Measurements from ENCODE around the gene NCAN.

NCAN gene

DNA sequence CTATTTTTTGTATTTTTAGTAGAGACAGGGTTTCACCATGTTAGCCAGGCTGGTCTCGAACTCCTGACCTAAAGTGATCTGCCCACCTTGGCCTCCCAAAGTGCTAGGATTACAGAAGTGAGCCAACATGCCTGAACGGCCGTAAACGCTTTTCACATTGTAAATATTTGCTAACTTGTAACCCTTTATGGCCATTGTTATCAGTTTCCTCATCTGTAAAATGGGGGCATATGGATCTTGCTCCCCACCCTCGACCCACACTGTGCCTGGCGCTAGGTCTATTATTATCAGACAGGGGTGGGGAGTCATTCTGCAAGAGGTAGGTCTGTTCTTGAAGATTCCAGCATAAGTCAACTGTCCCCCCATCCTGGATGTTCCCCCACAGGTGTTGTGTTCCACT lies 11.9 kb downstream of the NCAN start:
- no peak for DNase-seq (ENCODE audit: low read depth, low spot score)
- in situ Hi-C loops (cut with HindIII; ENCODE audit: low sequenced_read_pairs) = no loop called here
- TF ChIP-seq, protein P1, sequence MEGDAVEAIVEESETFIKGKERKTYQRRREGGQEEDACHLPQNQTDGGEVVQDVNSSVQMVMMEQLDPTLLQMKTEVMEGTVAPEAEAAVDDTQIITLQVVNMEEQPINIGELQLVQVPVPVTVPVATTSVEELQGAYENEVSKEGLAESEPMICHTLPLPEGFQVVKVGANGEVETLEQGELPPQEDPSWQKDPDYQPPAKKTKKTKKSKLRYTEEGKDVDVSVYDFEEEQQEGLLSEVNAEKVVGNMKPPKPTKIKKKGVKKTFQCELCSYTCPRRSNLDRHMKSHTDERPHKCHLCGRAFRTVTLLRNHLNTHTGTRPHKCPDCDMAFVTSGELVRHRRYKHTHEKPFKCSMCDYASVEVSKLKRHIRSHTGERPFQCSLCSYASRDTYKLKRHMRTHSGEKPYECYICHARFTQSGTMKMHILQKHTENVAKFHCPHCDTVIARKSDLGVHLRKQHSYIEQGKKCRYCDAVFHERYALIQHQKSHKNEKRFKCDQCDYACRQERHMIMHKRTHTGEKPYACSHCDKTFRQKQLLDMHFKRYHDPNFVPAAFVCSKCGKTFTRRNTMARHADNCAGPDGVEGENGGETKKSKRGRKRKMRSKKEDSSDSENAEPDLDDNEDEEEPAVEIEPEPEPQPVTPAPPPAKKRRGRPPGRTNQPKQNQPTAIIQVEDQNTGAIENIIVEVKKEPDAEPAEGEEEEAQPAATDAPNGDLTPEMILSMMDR (IDR thresholded peaks at IDR 0.05; ENCODE audit: low read depth, low read length) = no peak
- H3K4me3 ChIP-seq (ENCODE audit: low read depth, low read length) = no peak overlapping the region

DNA sequence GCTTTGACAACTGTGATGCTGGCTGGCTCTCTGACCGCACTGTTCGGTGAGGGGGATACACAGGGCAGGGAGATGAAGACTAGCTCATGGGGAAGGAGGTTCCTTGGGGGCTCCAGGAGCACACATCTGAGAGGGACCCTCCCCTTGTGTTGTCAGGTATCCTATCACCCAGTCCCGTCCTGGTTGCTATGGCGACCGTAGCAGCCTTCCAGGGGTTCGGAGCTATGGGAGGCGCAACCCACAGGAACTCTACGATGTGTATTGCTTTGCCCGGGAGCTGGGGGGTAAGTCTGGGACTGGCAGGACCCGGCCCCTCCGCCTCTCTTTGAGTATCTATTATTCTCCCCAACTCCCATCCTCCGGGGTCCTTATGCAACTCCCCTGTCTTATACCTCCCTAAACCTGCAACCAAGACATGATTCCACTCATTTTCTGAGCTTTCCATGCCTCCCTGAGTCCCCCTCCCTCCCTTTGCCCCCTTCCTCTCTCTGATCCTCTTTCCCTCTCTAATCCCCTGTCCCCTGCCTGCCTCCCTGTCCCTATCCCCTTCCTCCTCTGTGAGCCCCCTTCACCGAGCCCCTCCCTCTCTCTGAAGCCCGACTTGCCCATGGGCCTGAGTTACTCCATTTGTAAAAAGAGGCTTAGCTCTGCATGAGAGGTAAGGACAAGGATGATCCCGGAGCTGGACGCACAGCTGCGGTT lies 12.5 kb downstream of the NCAN start:
- TF ChIP-seq, protein P1 (IDR thresholded peaks at IDR 0.05; ENCODE audit: low read depth, low read length) = no peak
- no peak for DNase-seq (ENCODE audit: low read depth, low spot score)
- no peak overlapping the region for H3K4me3 ChIP-seq (ENCODE audit: low read depth, low read length)
- in situ Hi-C loops (cut with HindIII; ENCODE audit: low sequenced_read_pairs) = no loop called here

- H3K4me3 ChIP-seq (ENCODE audit: low read depth, low read length) = no peak overlapping the region
- DNase-seq (ENCODE audit: low read depth, low spot score) = peak; percentile 16
- in situ Hi-C loops (cut with HindIII; ENCODE audit: low sequenced_read_pairs) = no loop called here
- TF ChIP-seq, protein P1 (IDR thresholded peaks at IDR 0.05; ENCODE audit: low read depth, low read length) = peak; percentile 65
Measured at GRCh38 chr19:19224852-19225494, 13.2 kb downstream of the NCAN start.

DNA sequence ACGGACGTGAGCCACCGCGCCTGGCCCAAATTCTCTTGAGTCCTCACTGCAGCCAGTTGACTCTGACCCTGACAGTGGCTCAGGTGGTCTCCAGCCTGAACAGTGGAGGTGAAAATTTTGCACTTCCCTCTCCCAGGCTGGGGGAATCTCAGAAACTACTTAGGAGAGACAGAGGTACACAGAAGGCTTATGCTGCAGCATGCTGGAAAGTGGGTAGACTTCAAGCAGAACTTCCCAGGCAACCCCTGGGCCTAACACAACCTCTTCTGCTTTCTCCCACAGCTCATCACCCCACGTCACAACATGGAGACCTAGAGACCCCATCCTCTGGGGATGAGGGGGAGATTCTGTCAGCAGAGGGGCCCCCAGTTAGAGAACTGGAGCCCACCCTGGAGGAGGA lies 14.4 kb downstream of the NCAN start:
- no peak overlapping the region for H3K4me3 ChIP-seq (ENCODE audit: low read depth, low read length)
- TF ChIP-seq, protein P1 (IDR thresholded peaks at IDR 0.05; ENCODE audit: low read depth, low read length) = no peak
- DNase-seq (ENCODE audit: low read depth, low spot score) = no peak

GRCh38 chr19:19226663-19227062 lies 14.9 kb downstream of the NCAN start:
- TF ChIP-seq, protein P1 (IDR thresholded peaks at IDR 0.05; ENCODE audit: low read depth, low read length) = no peak
- DNase-seq (ENCODE audit: low read depth, low spot score) = no peak
- no peak overlapping the region for H3K4me3 ChIP-seq (ENCODE audit: low read depth, low read length)
- in situ Hi-C loops (cut with HindIII; ENCODE audit: low sequenced_read_pairs) = no loop called here

More for the DNA sequence above, 14.4 kb downstream of the NCAN start:
- in situ Hi-C loops (cut with HindIII; ENCODE audit: low sequenced_read_pairs) = no loop called here

DNA sequence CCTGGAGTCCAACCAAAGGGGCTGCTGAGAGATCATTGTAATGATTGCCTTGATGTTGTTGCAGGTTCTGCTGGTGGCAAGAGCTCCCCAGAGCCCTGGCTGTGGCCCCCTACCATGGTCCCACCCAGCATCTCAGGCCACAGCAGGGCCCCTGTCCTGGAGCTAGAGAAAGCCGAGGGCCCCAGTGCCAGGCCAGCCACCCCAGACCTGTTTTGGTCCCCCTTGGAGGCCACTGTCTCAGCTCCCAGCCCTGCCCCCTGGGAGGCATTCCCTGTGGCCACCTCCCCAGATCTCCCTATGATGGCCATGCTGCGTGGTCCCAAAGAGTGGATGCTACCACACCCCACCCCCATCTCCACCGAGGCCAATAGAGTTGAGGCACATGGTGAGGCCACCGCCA lies 15.5 kb downstream of the NCAN start:
- no peak overlapping the region for H3K4me3 ChIP-seq (ENCODE audit: low read depth, low read length)
- TF ChIP-seq, protein P1 (IDR thresholded peaks at IDR 0.05; ENCODE audit: low read depth, low read length) = no peak
- DNase-seq (ENCODE audit: low read depth, low spot score) = no peak
- in situ Hi-C loops (cut with HindIII; ENCODE audit: low sequenced_read_pairs) = no loop called here
